GM13977 (cell line): ENCODE results near the gene UROC1.

Experiments used
- DNase-seq: peaks from one replicate; pipeline ENCODE4 v3.0.0; 2012; ENCODE audit warnings: low spot score
- in situ Hi-C: fragments of 300-500 bp; cut with MboI; formaldehyde crosslinking; loops from one replicate; pipeline ENCODE4 v1.12.0; 2022; ENCODE audit warnings: low sequenced_read_pairs, low pct_unique_long_range_greater_than_20kb, mixed read lengths, inconsistent platforms; ENCODE audit not compliant: unreplicated experiment
- TF ChIP-seq, protein P1 (sequence below): IDR thresholded peaks from 2 replicates; pipeline ENCODE4 v1.5.1; 2012; ENCODE audit warnings: mild to moderate bottlenecking, control low read depth; ENCODE audit not compliant: insufficient read depth; ENCODE audit errors: extremely low read depth, missing control alignments

UROC1 gene

GRCh38 chr3:126439968-126440708, 77.4 kb downstream of the UROC1 start:
- in situ Hi-C loops: no loop called here
- TF ChIP-seq, protein P1, sequence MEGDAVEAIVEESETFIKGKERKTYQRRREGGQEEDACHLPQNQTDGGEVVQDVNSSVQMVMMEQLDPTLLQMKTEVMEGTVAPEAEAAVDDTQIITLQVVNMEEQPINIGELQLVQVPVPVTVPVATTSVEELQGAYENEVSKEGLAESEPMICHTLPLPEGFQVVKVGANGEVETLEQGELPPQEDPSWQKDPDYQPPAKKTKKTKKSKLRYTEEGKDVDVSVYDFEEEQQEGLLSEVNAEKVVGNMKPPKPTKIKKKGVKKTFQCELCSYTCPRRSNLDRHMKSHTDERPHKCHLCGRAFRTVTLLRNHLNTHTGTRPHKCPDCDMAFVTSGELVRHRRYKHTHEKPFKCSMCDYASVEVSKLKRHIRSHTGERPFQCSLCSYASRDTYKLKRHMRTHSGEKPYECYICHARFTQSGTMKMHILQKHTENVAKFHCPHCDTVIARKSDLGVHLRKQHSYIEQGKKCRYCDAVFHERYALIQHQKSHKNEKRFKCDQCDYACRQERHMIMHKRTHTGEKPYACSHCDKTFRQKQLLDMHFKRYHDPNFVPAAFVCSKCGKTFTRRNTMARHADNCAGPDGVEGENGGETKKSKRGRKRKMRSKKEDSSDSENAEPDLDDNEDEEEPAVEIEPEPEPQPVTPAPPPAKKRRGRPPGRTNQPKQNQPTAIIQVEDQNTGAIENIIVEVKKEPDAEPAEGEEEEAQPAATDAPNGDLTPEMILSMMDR: no peak
- no peak for DNase-seq

GRCh38 chr3:126439346-126439967, 78.1 kb downstream of the UROC1 start:
- no peak for DNase-seq
- in situ Hi-C loops: no loop called here
- TF ChIP-seq, protein P1: no peak

- DNase-seq: no peak
- in situ Hi-C loops: no loop called here
- TF ChIP-seq, protein P1: no peak
Observed at GRCh38 chr3:126438746-126439145, 78.8 kb downstream of the UROC1 start.

GRCh38 chr3:126438186-126438585, 79.4 kb downstream of the UROC1 start:
- in situ Hi-C loops: no loop called here

DNA sequence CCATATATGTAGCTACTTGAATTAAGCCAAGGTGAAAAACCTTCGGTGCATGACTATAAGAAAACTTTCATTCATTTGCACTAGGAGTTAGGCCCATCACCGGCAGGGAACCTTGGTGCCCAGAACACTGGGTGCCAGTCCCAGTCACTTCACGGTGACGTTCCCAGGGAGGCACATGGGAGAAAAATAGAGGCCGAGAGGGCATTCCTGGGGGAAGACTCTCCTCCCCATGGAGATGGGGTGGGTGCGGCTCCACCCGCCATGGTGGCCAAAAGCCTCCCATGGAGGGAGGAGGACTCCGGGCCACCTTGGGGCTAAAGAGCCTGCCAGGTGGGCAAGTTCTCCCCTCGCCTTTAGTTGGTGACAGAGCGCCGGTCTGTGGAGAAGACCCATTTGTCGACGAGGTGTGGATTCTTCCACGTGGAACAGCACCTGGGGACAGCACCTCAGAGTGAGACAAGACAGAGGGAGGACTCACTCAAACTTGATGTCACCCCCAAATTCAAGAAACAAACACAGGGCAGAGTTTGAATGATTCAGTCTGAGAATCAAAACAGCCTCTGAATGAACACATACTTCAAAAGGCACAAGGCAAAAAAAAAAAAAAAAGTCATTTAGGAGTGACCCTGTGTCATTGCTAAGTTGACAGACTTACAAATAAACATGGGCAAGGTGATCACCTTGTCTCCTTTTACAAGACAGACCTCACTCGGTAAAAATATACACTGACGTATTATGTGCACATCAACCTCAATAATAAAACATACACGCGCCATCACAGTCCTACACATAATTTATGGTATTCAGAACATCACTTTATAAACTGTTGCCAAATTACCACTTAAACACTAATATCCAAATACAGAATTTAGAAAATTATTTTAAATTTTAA, 80.5 kb downstream of the UROC1 start:
- TF ChIP-seq, protein P1: no peak
- no peak for DNase-seq
- in situ Hi-C loops: no loop called here

More at GRCh38 chr3:126438186-126438585, 79.4 kb downstream of the UROC1 start:
- TF ChIP-seq, protein P1: no peak
- DNase-seq: no peak

GRCh38 chr3:126435456-126436315, 81.9 kb downstream of the UROC1 start:
- in situ Hi-C loops: no loop called here
- no peak for DNase-seq
- TF ChIP-seq, protein P1: no peak
